ENCODE data around the gene ATP5F1E. TPM values are rescaled to one million over a fixed set of nuclear protein-coding genes. Genes with fewer than 3 reads are reported as not detected.

The ATP5F1E gene
- total and polyA plus RNA-seq, 3 experiments from 2014 or later = 95.0 to 102 (median 98.1) TPM

DNA sequence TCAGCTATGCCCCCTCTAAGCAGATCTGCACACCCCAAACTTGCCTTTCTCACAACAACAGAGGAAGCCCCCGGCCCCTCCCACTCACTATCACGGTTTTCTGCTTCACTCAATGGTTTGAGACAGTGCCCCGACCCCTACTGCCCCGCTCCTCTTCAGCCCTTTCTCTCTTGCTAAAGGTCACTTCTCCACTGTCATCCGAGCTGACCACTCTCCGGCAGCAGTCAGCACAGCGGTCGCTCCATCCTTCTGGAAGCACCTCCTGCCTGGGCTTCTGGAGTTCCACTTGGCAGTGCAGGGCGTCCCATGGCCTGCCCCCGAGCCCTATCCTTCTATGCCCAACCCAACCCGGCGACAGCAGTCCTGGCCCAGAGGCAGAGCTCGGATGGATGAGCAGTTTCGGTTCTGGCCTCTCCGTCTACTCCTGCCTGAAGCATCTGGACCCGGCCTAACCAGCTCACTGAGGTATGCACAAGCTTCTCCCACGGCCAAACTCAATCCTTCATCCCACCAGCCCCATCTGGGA is 29.2 kb downstream of the ATP5F1E start:
- H3K4me1 Mint-ChIP-seq = peaks cover 28 to 44% (median 30%) of the 10 kb centered on the region in 3 donors
- no peaks in the 10 kb centered on the region for H3K36me3 ChIP-seq (ENCODE audit: insufficient read depth, low read length)
- H3K36me3 Mint-ChIP-seq = peaks cover 0 to 12% (median 0%) of the 10 kb centered on the region in 3 donors
- H3K27me3 Mint-ChIP-seq = no peaks in the 10 kb centered on the region
- no peaks in the 10 kb centered on the region for H3K27me3 ChIP-seq (ENCODE audit: insufficient read depth, low read length, poor library complexity, severe bottlenecking)
- peak overlapping the region in 3 of 8 donors; percentile 47 to 82 (median 47) for H3K27ac Mint-ChIP-seq
- no peaks in the 10 kb centered on the region for H3K9me3 ChIP-seq (ENCODE audit: low read length)
- H3K4me3 Mint-ChIP-seq = peak overlapping the region in 1 of 7 donors; percentile 13
- H3K4me3 ChIP-seq (ENCODE audit: low read length) = no peak overlapping the region
- no peak for DNase-seq
- H3K9me3 Mint-ChIP-seq = no peaks in the 10 kb centered on the region
- H3K4me1 ChIP-seq (ENCODE audit: insufficient read depth, low read length) = peaks cover 26% of the 10 kb centered on the region
- POLR2A ChIA-PET = no interaction called here
- CTCF ChIA-PET = no interaction called here
- no peak overlapping the region for H3K27ac ChIP-seq (ENCODE audit: low read depth, low read length)

DNA sequence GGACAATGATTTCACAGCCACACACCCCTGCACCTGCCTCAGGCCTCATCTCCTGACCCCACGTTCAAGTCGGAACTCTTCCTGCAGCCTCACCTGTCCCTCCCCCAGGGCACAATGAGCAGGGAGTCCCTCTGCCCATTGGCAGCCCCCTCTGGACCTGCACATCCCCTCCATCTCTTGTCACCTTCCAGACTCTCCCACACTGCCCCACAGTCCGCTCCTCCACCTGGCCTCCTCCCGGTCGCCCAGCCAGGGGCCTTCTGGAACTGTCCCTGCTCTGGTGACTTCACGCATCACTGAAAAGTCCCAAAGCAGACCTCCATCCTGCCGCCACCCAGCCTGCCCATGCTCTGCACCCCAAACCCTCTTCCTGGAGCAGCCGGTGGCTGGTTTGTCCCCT is 29.7 kb downstream of the ATP5F1E start:
- no peaks in the 10 kb centered on the region for H3K27me3 Mint-ChIP-seq
- POLR2A ChIA-PET = no interaction called here
- no peaks in the 10 kb centered on the region for H3K27me3 ChIP-seq (ENCODE audit: insufficient read depth, low read length, poor library complexity, severe bottlenecking)
- H3K9me3 ChIP-seq (ENCODE audit: low read length) = no peaks in the 10 kb centered on the region
- H3K4me1 Mint-ChIP-seq = peaks cover 28 to 44% (median 30%) of the 10 kb centered on the region in 3 donors
- H3K36me3 ChIP-seq (ENCODE audit: insufficient read depth, low read length) = no peaks in the 10 kb centered on the region
- H3K4me3 ChIP-seq (ENCODE audit: low read length) = no peak overlapping the region
- peaks cover 0 to 18% (median 2%) of the 10 kb centered on the region in 3 donors for H3K36me3 Mint-ChIP-seq
- peaks cover 26% of the 10 kb centered on the region for H3K4me1 ChIP-seq (ENCODE audit: insufficient read depth, low read length)
- H3K9me3 Mint-ChIP-seq = no peaks in the 10 kb centered on the region
- H3K27ac ChIP-seq (ENCODE audit: low read depth, low read length) = no peak overlapping the region
- peak overlapping the region in 3 of 8 donors; percentile 40 to 47 (median 47) for H3K27ac Mint-ChIP-seq
- DNase-seq = no peak
- CTCF ChIA-PET = no interaction called here
- H3K4me3 Mint-ChIP-seq = no peak overlapping the region

DNA sequence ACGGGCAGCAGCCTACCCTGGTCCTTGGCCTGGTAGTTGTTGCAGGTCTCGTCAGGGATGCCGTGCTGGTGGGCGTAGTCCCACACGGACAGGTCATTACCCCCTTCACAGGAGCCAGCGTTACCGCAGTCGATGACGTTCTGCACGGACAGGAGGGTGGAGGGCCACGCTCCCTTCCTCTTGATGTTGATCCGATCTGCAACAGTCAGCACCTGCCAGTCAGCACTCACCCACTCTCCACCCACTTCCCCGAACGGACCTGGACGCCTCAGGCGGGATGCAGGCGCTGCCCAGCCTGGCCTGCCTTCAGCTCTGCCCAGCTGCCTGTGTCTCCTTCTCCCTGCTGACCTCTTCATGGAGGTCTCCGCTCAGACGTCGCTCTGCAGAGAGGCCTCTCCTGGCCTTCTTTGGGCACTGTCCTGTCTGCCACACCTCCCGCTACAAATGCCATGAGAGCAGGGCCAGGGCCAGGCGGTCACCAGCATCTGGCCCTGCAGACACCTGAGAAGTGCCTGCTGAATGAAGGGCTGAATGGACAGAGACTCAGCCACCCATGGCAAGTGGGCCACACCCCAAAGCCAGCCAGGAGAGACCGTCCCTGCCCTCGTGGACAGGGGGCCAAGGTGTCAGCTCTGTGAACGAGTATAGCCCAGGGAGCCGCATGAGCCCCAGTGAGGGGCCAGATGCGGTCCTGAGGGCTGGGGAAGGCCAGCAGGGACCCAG is 30.5 kb downstream of the ATP5F1E start:
- CTCF ChIA-PET = no interaction called here
- Histone ChIP-seq H3K9me3 (ENCODE audit: low read length) (no peaks in the 10 kb centered on the region), H3K4me3 (ENCODE audit: low read length) (no peak overlapping the region), H3K36me3 (ENCODE audit: insufficient read depth, low read length) (no peaks in the 10 kb centered on the region), H3K4me1 (ENCODE audit: insufficient read depth, low read length) (peaks cover 26% of the 10 kb centered on the region), H3K27ac (ENCODE audit: low read depth, low read length) (no peak overlapping the region), H3K27me3 (ENCODE audit: insufficient read depth, low read length, poor library complexity, severe bottlenecking) (no peaks in the 10 kb centered on the region)
- Mint-ChIP-seq H3K36me3 (peaks cover 0 to 25% (median 4%) of the 10 kb centered on the region in 3 donors), H3K27me3 (no peaks in the 10 kb centered on the region), H3K4me1 (peaks cover 28 to 44% (median 30%) of the 10 kb centered on the region in 3 donors), H3K4me3 (no peak overlapping the region), H3K27ac (no peak overlapping the region), H3K9me3 (no peaks in the 10 kb centered on the region)
- POLR2A ChIA-PET = no interaction called here
- DNase-seq = peak in 1 of 5 donors; percentile 43

- Histone ChIP-seq H3K9me3 (ENCODE audit: low read length) (no peaks in the 10 kb centered on the region), H3K27ac (ENCODE audit: low read depth, low read length) (no peak overlapping the region), H3K36me3 (ENCODE audit: insufficient read depth, low read length) (peaks cover 3% of the 10 kb centered on the region), H3K27me3 (ENCODE audit: insufficient read depth, low read length, poor library complexity, severe bottlenecking) (no peaks in the 10 kb centered on the region), H3K4me3 (ENCODE audit: low read length) (no peak overlapping the region), H3K4me1 (ENCODE audit: insufficient read depth, low read length) (peaks cover 21% of the 10 kb centered on the region)
- Mint-ChIP-seq H3K36me3 (peaks cover 0 to 30% (median 4%) of the 10 kb centered on the region in 3 donors), H3K27ac (no peak overlapping the region), H3K9me3 (no peaks in the 10 kb centered on the region), H3K4me1 (peaks cover 26 to 40% (median 30%) of the 10 kb centered on the region in 3 donors), H3K27me3 (no peaks in the 10 kb centered on the region), H3K4me3 (no peak overlapping the region)
- ChIA-PET CTCF (interaction anchor here (0.7 kb wide), 1 partner anchor 206 kb away, joined by 3 read pairs; no protein-coding TSS in a partner anchor), POLR2A (interaction anchor here (1.0 kb wide), 1 partner anchor 30 kb away, joined by 5 read pairs; no protein-coding TSS in a partner anchor)
- DNase-seq = no peak
These were observed 31.1 kb downstream of the ATP5F1E start for GRCh38 chr20:59001068-59001448.

- Mint-ChIP-seq H3K4me1 (peaks cover 20 to 33% (median 25%) of the 10 kb centered on the region in 3 donors), H3K27me3 (no peaks in the 10 kb centered on the region), H3K9me3 (no peaks in the 10 kb centered on the region), H3K27ac (peak overlapping the region in 1 of 8 donors; percentile 77), H3K36me3 (peaks cover 4 to 37% (median 5%) of the 10 kb centered on the region in 3 donors), H3K4me3 (no peak overlapping the region)
- Histone ChIP-seq H3K9me3 (ENCODE audit: low read length) (no peaks in the 10 kb centered on the region), H3K27me3 (ENCODE audit: insufficient read depth, low read length, poor library complexity, severe bottlenecking) (no peaks in the 10 kb centered on the region), H3K4me1 (ENCODE audit: insufficient read depth, low read length) (peaks cover 14% of the 10 kb centered on the region), H3K36me3 (ENCODE audit: insufficient read depth, low read length) (peaks cover 11% of the 10 kb centered on the region), H3K4me3 (ENCODE audit: low read length) (no peak overlapping the region), H3K27ac (ENCODE audit: low read depth, low read length) (no peak overlapping the region)
- peak in 1 of 5 donors; percentile 26 for DNase-seq
- CTCF ChIA-PET = interaction anchor here (0.7 kb wide), 1 partner anchor 207 kb away, joined by 3 read pairs; no protein-coding TSS in a partner anchor
- POLR2A ChIA-PET = interaction anchor here (1.0 kb wide), 1 partner anchor 31 kb away, joined by 5 read pairs; no protein-coding TSS in a partner anchor
These were observed 31.8 kb downstream of the ATP5F1E start for GRCh38 chr20:59000326-59000725.

DNA sequence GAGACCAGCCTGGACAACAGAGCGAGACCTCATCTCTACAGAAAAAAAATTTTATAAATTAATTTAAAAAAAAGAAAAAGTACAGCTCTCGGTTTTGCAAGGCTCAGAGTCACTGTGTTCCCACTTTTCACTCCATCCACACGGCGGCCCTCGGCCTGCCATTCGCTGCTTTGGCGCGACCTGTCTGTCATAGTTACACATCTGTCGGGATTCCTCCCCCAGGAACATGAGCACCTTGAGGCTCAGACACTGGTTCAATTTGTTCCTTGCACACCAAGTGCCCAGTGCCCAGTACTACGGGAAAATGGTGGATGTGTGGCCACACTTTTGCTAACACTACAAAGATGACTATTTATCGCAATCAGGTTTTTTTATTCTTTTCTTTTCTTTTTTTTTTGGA is 33.5 kb downstream of the ATP5F1E start:
- no peaks in the 10 kb centered on the region for H3K27me3 ChIP-seq (ENCODE audit: insufficient read depth, low read length, poor library complexity, severe bottlenecking)
- no peak overlapping the region for H3K27ac ChIP-seq (ENCODE audit: low read depth, low read length)
- peak in 1 of 5 donors; percentile 10 for DNase-seq
- H3K4me3 Mint-ChIP-seq = no peak overlapping the region
- H3K4me1 ChIP-seq (ENCODE audit: insufficient read depth, low read length) = no peaks in the 10 kb centered on the region
- H3K27ac Mint-ChIP-seq = peak overlapping the region in 1 of 8 donors; percentile 22
- H3K4me1 Mint-ChIP-seq = peaks cover 5 to 16% (median 8%) of the 10 kb centered on the region in 3 donors
- peaks cover 21% of the 10 kb centered on the region for H3K36me3 ChIP-seq (ENCODE audit: insufficient read depth, low read length)
- no peaks in the 10 kb centered on the region for H3K9me3 Mint-ChIP-seq
- POLR2A ChIA-PET = no interaction called here
- CTCF ChIA-PET = interaction anchor here (0.8 kb wide), 1 partner anchor 16 kb away, joined by 3 read pairs; no protein-coding TSS in a partner anchor
- H3K9me3 ChIP-seq (ENCODE audit: low read length) = no peaks in the 10 kb centered on the region
- H3K36me3 Mint-ChIP-seq = peaks cover 4 to 52% (median 7%) of the 10 kb centered on the region in 3 donors
- H3K27me3 Mint-ChIP-seq = no peaks in the 10 kb centered on the region
- no peak overlapping the region for H3K4me3 ChIP-seq (ENCODE audit: low read length)

DNA sequence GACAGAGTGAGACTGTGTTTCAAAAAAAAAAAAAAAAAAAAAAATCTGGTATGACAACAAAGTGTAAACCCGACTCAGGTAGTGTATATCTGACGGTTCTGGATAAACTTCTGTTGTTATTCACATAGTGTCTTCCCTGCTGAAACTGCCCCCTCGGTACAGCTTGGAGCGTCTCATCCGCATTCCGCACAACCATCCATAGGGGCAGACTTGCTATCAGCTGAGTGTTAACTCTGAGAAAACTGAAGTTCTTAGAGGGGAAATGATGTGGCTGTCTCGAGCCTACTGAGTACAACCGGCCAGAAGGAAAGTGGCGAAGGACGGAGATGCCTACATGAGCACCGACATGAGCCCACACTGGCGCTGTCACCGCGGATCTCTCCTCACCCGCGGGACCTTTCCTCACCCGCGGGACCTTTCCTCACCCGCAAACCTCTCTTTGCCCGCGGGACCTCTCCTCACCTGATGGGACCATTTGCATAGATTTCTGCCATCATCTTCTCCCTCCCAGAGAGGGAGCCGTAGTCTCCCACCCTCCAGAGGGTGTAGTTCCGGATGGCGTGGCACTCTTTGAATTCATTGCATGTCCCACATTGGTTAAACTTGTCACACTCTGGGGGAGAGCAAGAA is 34.9 kb downstream of the ATP5F1E start:
- no peaks in the 10 kb centered on the region for H3K27me3 Mint-ChIP-seq
- no peaks in the 10 kb centered on the region for H3K9me3 Mint-ChIP-seq
- no peaks in the 10 kb centered on the region for H3K9me3 ChIP-seq (ENCODE audit: low read length)
- H3K27ac Mint-ChIP-seq = peak overlapping the region in 1 of 8 donors; percentile 35
- ChIA-PET POLR2A (no interaction called here), CTCF (interaction anchor here (0.9 kb wide), 1 partner anchor 31 kb away, joined by 3 read pairs; no protein-coding TSS in a partner anchor)
- H3K4me3 ChIP-seq (ENCODE audit: low read length) = no peak overlapping the region
- DNase-seq = no peak
- H3K4me1 Mint-ChIP-seq = peaks cover 0 to 2% (median 2%) of the 10 kb centered on the region in 3 donors
- H3K36me3 Mint-ChIP-seq = peaks cover 7 to 66% (median 7%) of the 10 kb centered on the region in 3 donors
- H3K36me3 ChIP-seq (ENCODE audit: insufficient read depth, low read length) = peaks cover 33% of the 10 kb centered on the region
- no peak overlapping the region for H3K27ac ChIP-seq (ENCODE audit: low read depth, low read length)
- H3K27me3 ChIP-seq (ENCODE audit: insufficient read depth, low read length, poor library complexity, severe bottlenecking) = no peaks in the 10 kb centered on the region
- H3K4me3 Mint-ChIP-seq = no peak overlapping the region
- H3K4me1 ChIP-seq (ENCODE audit: insufficient read depth, low read length) = no peaks in the 10 kb centered on the region
